ENCODE data around the gene DMXL2. TPM values are rescaled to one million over a fixed set of nuclear protein-coding genes. Genes with fewer than 3 reads are reported as not detected.

The DMXL2 gene
- polyA plus RNA-seq, 1 experiment: 18.6 TPM

DNA sequence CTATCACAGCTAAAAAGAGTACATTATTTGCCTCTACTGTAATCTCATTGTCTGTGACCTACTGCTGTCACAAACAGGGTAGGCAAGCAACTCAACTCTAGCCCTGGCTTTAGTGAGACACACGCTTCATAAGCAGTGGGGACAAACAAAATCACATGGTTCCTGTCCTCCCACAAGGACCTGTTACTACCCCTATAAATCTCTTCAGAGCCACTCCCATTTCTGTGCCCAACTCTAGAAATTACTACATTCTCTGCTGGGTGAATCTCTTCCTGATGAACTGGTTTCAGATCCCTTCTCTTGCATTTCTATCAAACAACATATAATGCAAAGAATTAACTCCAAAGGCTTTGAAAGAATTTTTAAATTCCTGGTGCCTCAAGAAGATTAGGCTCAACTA, 117.3 kb downstream of the DMXL2 start:
- H3K27me3 ChIP-seq (ENCODE audit: control insufficient read depth, insufficient read depth, low read length): no peaks in the 10 kb centered on the region
- TF ChIP-seq, protein P1, sequence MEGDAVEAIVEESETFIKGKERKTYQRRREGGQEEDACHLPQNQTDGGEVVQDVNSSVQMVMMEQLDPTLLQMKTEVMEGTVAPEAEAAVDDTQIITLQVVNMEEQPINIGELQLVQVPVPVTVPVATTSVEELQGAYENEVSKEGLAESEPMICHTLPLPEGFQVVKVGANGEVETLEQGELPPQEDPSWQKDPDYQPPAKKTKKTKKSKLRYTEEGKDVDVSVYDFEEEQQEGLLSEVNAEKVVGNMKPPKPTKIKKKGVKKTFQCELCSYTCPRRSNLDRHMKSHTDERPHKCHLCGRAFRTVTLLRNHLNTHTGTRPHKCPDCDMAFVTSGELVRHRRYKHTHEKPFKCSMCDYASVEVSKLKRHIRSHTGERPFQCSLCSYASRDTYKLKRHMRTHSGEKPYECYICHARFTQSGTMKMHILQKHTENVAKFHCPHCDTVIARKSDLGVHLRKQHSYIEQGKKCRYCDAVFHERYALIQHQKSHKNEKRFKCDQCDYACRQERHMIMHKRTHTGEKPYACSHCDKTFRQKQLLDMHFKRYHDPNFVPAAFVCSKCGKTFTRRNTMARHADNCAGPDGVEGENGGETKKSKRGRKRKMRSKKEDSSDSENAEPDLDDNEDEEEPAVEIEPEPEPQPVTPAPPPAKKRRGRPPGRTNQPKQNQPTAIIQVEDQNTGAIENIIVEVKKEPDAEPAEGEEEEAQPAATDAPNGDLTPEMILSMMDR (IDR thresholded peaks at IDR 0.05; ENCODE audit: low read depth, low read length): no peak
- CTCF ChIA-PET: no interaction called here
- DNase-seq (ENCODE audit: low read depth, low spot score): no peak
- H3K4me3 ChIP-seq (ENCODE audit: low read depth, low read length): no peak overlapping the region
- no peaks in the 10 kb centered on the region for H3K9me3 ChIP-seq (ENCODE audit: control insufficient read depth, insufficient read depth, low read length)
- no peak overlapping the region for H3K27ac ChIP-seq (ENCODE audit: low read depth, low read length)
- POLR2A ChIA-PET: no interaction called here

DNA sequence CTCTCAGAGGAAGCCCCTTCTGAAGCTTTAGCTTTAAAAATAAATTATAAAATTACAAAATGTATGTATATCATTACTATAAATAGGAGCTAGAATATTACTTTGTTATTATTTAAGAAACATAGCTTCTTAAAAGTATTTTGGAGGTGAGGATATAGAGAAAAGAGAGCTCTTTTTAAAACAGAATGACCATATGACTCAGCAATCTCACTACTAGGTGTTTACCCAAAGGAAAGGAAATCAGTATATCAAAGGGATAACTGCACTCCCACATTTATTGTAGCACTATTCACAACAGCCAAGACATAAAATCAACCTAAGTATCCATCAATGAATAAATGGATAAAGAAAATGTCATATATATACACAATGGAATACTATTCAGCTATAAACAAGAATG, 119.6 kb downstream of the DMXL2 start:
- ChIA-PET POLR2A (no interaction called here), CTCF (interaction anchor here (0.8 to 1.4 kb wide), 4 partner anchors 10 to 340 kb away, joined by 3 to 6 read pairs (median 4); no protein-coding TSS in a partner anchor)
- no peaks in the 10 kb centered on the region for H3K27me3 ChIP-seq (ENCODE audit: control insufficient read depth, insufficient read depth, low read length)
- H3K4me3 ChIP-seq (ENCODE audit: low read depth, low read length): no peak overlapping the region
- H3K27ac ChIP-seq (ENCODE audit: low read depth, low read length): no peak overlapping the region
- TF ChIP-seq, protein P1 (IDR thresholded peaks at IDR 0.05; ENCODE audit: low read depth, low read length): no peak
- DNase-seq (ENCODE audit: low read depth, low spot score): no peak
- H3K9me3 ChIP-seq (ENCODE audit: control insufficient read depth, insufficient read depth, low read length): no peaks in the 10 kb centered on the region

DNA sequence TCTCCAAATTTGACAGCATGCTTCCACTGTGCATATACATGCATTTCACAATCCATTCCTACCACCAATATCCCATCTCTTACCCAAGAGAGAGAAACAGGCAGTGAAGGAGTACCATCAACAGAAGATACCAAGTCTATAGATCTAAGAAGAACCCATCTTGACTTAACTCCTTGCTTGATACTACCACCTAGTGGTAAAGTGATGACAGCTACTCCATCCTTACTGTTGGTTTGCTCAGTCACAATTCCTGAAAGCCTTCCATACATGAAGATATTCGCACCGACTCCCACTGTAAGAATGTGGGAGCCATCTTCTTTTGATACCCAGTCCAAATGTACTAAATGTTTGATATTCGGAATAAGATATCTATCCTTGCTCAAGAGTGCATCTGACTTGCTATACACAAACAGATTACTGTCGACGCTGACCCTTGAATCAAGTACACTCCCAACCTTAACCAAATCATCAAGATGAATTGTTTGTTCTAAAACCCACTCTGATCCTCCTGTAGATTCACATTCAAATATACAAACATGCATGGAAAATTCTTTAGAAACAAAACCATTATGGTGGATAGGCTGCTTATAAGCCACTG, 123.1 kb downstream of the DMXL2 start:
- POLR2A ChIA-PET: no interaction called here
- CTCF ChIA-PET: interaction anchor here (0.5 to 3.2 kb wide), 18 partner anchors 8 to 336 kb away, joined by 3 to 22 read pairs (median 4); no protein-coding TSS in a partner anchor
- Histone ChIP-seq H3K27ac (ENCODE audit: low read depth, low read length) (no peak overlapping the region), H3K4me3 (ENCODE audit: low read depth, low read length) (no peak overlapping the region), H3K27me3 (ENCODE audit: control insufficient read depth, insufficient read depth, low read length) (no peaks in the 10 kb centered on the region), H3K9me3 (ENCODE audit: control insufficient read depth, insufficient read depth, low read length) (no peaks in the 10 kb centered on the region)
- peak; percentile 15 for DNase-seq (ENCODE audit: low read depth, low spot score)
- TF ChIP-seq, protein P1 (IDR thresholded peaks at IDR 0.05; ENCODE audit: low read depth, low read length): peak; percentile 74

DNA sequence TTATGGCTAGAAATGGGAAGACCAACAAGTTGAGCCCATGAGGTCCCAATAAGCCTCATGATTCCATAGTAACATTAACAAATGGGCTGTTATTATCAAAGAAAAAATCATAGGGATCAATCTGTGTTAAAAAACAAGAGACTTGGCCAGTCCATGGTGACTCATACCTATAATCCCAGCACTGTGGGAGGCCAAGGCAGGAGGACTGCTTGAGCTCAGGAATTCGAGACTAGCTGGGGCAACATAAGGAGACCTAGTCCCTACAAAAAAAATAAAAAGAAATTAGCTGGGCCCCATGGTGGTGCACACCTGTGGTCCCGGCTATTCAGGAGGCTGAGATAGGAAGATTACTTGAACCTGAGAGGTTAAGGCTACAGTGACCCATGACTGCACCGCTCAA, 124.8 kb downstream of the DMXL2 start:
- no peak for DNase-seq (ENCODE audit: low read depth, low spot score)
- no peak overlapping the region for H3K27ac ChIP-seq (ENCODE audit: low read depth, low read length)
- POLR2A ChIA-PET: no interaction called here
- no peaks in the 10 kb centered on the region for H3K27me3 ChIP-seq (ENCODE audit: control insufficient read depth, insufficient read depth, low read length)
- TF ChIP-seq, protein P1 (IDR thresholded peaks at IDR 0.05; ENCODE audit: low read depth, low read length): no peak
- H3K4me3 ChIP-seq (ENCODE audit: low read depth, low read length): no peak overlapping the region
- H3K9me3 ChIP-seq (ENCODE audit: control insufficient read depth, insufficient read depth, low read length): no peaks in the 10 kb centered on the region
- CTCF ChIA-PET: interaction anchor here (1.0 to 3.2 kb wide), 4 partner anchors 37 to 335 kb away, joined by 3 to 22 read pairs (median 3); no protein-coding TSS in a partner anchor

DNA sequence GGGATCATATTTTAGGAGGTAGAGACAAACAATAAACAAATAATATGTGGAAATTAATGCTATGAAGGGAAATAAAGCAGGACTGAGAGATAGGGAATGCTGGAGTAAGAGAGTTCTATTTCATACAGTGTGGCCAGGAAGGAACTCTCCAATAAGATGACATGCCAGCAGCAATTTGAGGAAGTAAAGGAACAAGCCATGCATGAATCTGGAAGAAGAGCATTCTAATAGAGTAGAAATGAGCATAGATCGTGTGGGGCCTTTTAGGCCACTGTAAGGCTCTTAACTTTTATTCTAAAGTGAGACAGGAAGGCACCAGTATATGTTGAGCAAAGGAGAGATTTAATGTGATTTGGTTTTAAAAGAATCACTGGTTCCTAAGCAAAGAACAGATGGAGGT, 126.3 kb downstream of the DMXL2 start:
- Histone ChIP-seq H3K27ac (ENCODE audit: low read depth, low read length) (no peak overlapping the region), H3K27me3 (ENCODE audit: control insufficient read depth, insufficient read depth, low read length) (no peaks in the 10 kb centered on the region), H3K9me3 (ENCODE audit: control insufficient read depth, insufficient read depth, low read length) (no peaks in the 10 kb centered on the region), H3K4me3 (ENCODE audit: low read depth, low read length) (no peak overlapping the region)
- POLR2A ChIA-PET: no interaction called here
- CTCF ChIA-PET: interaction anchor here (0.6 to 3.2 kb wide), 2 partner anchors 93 to 333 kb away, joined by 3 to 22 read pairs; no protein-coding TSS in a partner anchor
- no peak for DNase-seq (ENCODE audit: low read depth, low spot score)
- TF ChIP-seq, protein P1 (IDR thresholded peaks at IDR 0.05; ENCODE audit: low read depth, low read length): no peak
